ENCODE measurements around the gene NOS3. TPM values are rescaled to one million over a fixed set of nuclear protein-coding genes. Genes with fewer than 3 reads are reported as not detected.

The NOS3 gene
- total and polyA plus RNA-seq, 11 donors: 8.9 to 49.4 (median 17.3) TPM

- DNase-seq (no peak), ATAC-seq (no peak)
- intact Hi-C loops (cut with DNase I): no loop called here
- 75 to 86% (median 82%) methylated on average over 3 to 11 of the region's 11 CpGs for WGBS, 4 donors
- TF ChIP-seq POLR2A (IDR thresholded peaks at IDR 0.05) (no peak), CTCF (IDR thresholded peaks at IDR 0.05) (no peak)
- peaks cover 0 to 8% (median 0%) of the 10 kb centered on the region in 12 donors for H3K4me1 ChIP-seq
- no peak overlapping the region for H3K27ac ChIP-seq
- H3K9me3 ChIP-seq: no peaks in the 10 kb centered on the region
- no peak overlapping the region for H3K4me3 ChIP-seq
- H3K36me3 ChIP-seq: peaks cover 0 to 34% (median 17%) of the 10 kb centered on the region in 9 donors
- peaks cover 0 to 1% (median 0%) of the 10 kb centered on the region in 9 donors for H3K27me3 ChIP-seq
These were observed 54.4 kb downstream of the NOS3 start for GRCh38 chr7:151045262-151045661.

GRCh38 chr7:151045967-151046366 is 55.1 kb downstream of the NOS3 start:
- no peak overlapping the region for H3K4me3 ChIP-seq
- H3K4me1 ChIP-seq: peaks cover 0 to 11% (median 3%) of the 10 kb centered on the region in 12 donors
- DNase-seq (no peak), ATAC-seq (no peak)
- H3K27me3 ChIP-seq: peaks cover 0 to 3% (median 0%) of the 10 kb centered on the region in 9 donors
- no peak overlapping the region for H3K27ac ChIP-seq
- 78 to 90% (median 87%) methylated on average over 5 to 9 of the region's 9 CpGs for WGBS, 4 donors
- TF ChIP-seq CTCF (IDR thresholded peaks at IDR 0.05): no peak
- TF ChIP-seq POLR2A (IDR thresholded peaks at IDR 0.05): no peak
- intact Hi-C loops (cut with DNase I): no loop called here
- H3K36me3 ChIP-seq: peaks cover 0 to 34% (median 17%) of the 10 kb centered on the region in 9 donors
- H3K9me3 ChIP-seq: no peaks in the 10 kb centered on the region

- Histone ChIP-seq H3K27ac (no peak overlapping the region), H3K36me3 (peaks cover 0 to 34% (median 15%) of the 10 kb centered on the region in 9 donors), H3K4me3 (no peak overlapping the region), H3K27me3 (peaks cover 0 to 3% (median 0%) of the 10 kb centered on the region in 9 donors), H3K4me1 (peaks cover 0 to 17% (median 8%) of the 10 kb centered on the region in 12 donors), H3K9me3 (no peaks in the 10 kb centered on the region)
- 63 to 70% (median 68%) methylated on average over 13 to 14 of the region's 14 CpGs for WGBS, 4 donors
- TF ChIP-seq CTCF (IDR thresholded peaks at IDR 0.05): no peak
- no peak for TF ChIP-seq POLR2A (IDR thresholded peaks at IDR 0.05)
- intact Hi-C loops (cut with DNase I): no loop called here
- ATAC-seq: no peak
- no peak for DNase-seq
These were observed 56.1 kb downstream of the NOS3 start for GRCh38 chr7:151046603-151047573.
